ENCODE measurements around the gene MBTD1.

MBTD1 gene

GRCh38 chr17:51152766-51153209 lies 107.1 kb downstream of the MBTD1 start:
- Mint-ChIP-seq H3K4me1 (peaks cover 6% of the 10 kb centered on the region), H3K27me3 (no peaks in the 10 kb centered on the region), H3K27ac (no peak overlapping the region), H3K4me3 (no peak overlapping the region), H3K9me3 (no peaks in the 10 kb centered on the region), H3K36me3 (peaks cover 17% of the 10 kb centered on the region)
- ATAC-seq, result no peak

- Mint-ChIP-seq H3K4me3 (no peak overlapping the region), H3K36me3 (peaks cover 6% of the 10 kb centered on the region), H3K4me1 (peaks cover 6% of the 10 kb centered on the region), H3K27me3 (no peaks in the 10 kb centered on the region), H3K27ac (no peak overlapping the region), H3K9me3 (no peaks in the 10 kb centered on the region)
- no peak for ATAC-seq
Measured at GRCh38 chr17:51150932-51151331, 108.9 kb downstream of the MBTD1 start.

GRCh38 chr17:51149163-51149562 lies 110.7 kb downstream of the MBTD1 start:
- ATAC-seq, result no peak

GRCh38 chr17:51147650-51148049 lies 112.2 kb downstream of the MBTD1 start:
- Mint-ChIP-seq H3K27me3 (no peaks in the 10 kb centered on the region), H3K36me3 (no peaks in the 10 kb centered on the region), H3K9me3 (no peaks in the 10 kb centered on the region), H3K4me1 (peaks cover 6% of the 10 kb centered on the region), H3K27ac (peak overlapping the region; percentile 23), H3K4me3 (no peak overlapping the region)
- no peak for ATAC-seq

More at GRCh38 chr17:51149163-51149562, 110.7 kb downstream of the MBTD1 start:
- no peaks in the 10 kb centered on the region for H3K36me3 Mint-ChIP-seq
- H3K4me3 Mint-ChIP-seq, result no peak overlapping the region
- H3K27ac Mint-ChIP-seq, result no peak overlapping the region
- no peaks in the 10 kb centered on the region for H3K9me3 Mint-ChIP-seq
- H3K27me3 Mint-ChIP-seq, result no peaks in the 10 kb centered on the region
- peaks cover 6% of the 10 kb centered on the region for H3K4me1 Mint-ChIP-seq

GRCh38 chr17:51144266-51145022 lies 115.4 kb downstream of the MBTD1 start:
- Mint-ChIP-seq H3K36me3 (no peaks in the 10 kb centered on the region), H3K9me3 (no peaks in the 10 kb centered on the region), H3K27ac (no peak overlapping the region), H3K27me3 (no peaks in the 10 kb centered on the region), H3K4me3 (no peak overlapping the region), H3K4me1 (peaks cover 6% of the 10 kb centered on the region)
- no peak for ATAC-seq

- Mint-ChIP-seq H3K36me3 (no peaks in the 10 kb centered on the region), H3K27me3 (no peaks in the 10 kb centered on the region), H3K27ac (no peak overlapping the region), H3K4me1 (peaks cover 4% of the 10 kb centered on the region), H3K4me3 (no peak overlapping the region), H3K9me3 (no peaks in the 10 kb centered on the region)
- no peak for ATAC-seq
Measured at GRCh38 chr17:51142597-51142996, 117.3 kb downstream of the MBTD1 start.

- no peaks in the 10 kb centered on the region for H3K36me3 Mint-ChIP-seq
- H3K4me1 Mint-ChIP-seq, result no peaks in the 10 kb centered on the region
- H3K27me3 Mint-ChIP-seq, result peaks cover 8% of the 10 kb centered on the region
- no peak overlapping the region for H3K4me3 Mint-ChIP-seq
- no peak for ATAC-seq
- no peaks in the 10 kb centered on the region for H3K9me3 Mint-ChIP-seq
- H3K27ac Mint-ChIP-seq, result no peak overlapping the region
Measured at GRCh38 chr17:51135956-51136355, 123.9 kb downstream of the MBTD1 start.

- H3K27ac Mint-ChIP-seq, result no peak overlapping the region
- ATAC-seq, result no peak
- H3K4me3 Mint-ChIP-seq, result no peak overlapping the region
- peaks cover 8% of the 10 kb centered on the region for H3K27me3 Mint-ChIP-seq
- no peaks in the 10 kb centered on the region for H3K36me3 Mint-ChIP-seq
- no peaks in the 10 kb centered on the region for H3K9me3 Mint-ChIP-seq
- no peaks in the 10 kb centered on the region for H3K4me1 Mint-ChIP-seq
Measured at GRCh38 chr17:51133365-51133764, 126.5 kb downstream of the MBTD1 start.

GRCh38 chr17:51132964-51133319 lies 126.9 kb downstream of the MBTD1 start:
- no peak overlapping the region for H3K27ac Mint-ChIP-seq
- no peaks in the 10 kb centered on the region for H3K9me3 Mint-ChIP-seq
- no peaks in the 10 kb centered on the region for H3K4me1 Mint-ChIP-seq
- peaks cover 8% of the 10 kb centered on the region for H3K27me3 Mint-ChIP-seq
- no peak for ATAC-seq
- no peak overlapping the region for H3K4me3 Mint-ChIP-seq
- no peaks in the 10 kb centered on the region for H3K36me3 Mint-ChIP-seq

- Mint-ChIP-seq H3K4me1 (peaks cover 7% of the 10 kb centered on the region), H3K27ac (no peak overlapping the region), H3K27me3 (no peaks in the 10 kb centered on the region), H3K9me3 (no peaks in the 10 kb centered on the region), H3K36me3 (no peaks in the 10 kb centered on the region), H3K4me3 (no peak overlapping the region)
- ATAC-seq, result no peak
Measured at GRCh38 chr17:51128076-51128475, 131.8 kb downstream of the MBTD1 start.

Data from stimulated activated memory B cell treated with anti-CD40 and anti-IgM and Interleukin-4, amounts not matched to agents 10 μg/mL and 1 μg/mL and 100 μg/mL, for 72 hours (primary cell).